H1 (cell line): ENCODE results near the gene GDPD5. TPM values are rescaled to one million over a fixed set of nuclear protein-coding genes. Genes with fewer than 3 reads are reported as not detected.

Source experiments
- CTCF ChIA-PET: fragments of 300-600 bp; sonication (Branson Sonifier 250); formaldehyde crosslinking; loops from one replicate; lab custom pipeline; 2021; ENCODE audit not compliant: partially characterized antibody; lab: Charles Lee
- POLR2A ChIA-PET: fragments of 300-600 bp; sonication (Branson Sonifier 250); formaldehyde crosslinking; loops from one replicate; lab custom pipeline; 2021; ENCODE audit warnings: inconsistent platforms; ENCODE audit not compliant: partially characterized antibody; lab: Charles Lee
- DNase-seq, 2 experiments: peaks; one replicate each; pipeline versions ENCODE4 v3.0.0 to v3.0.0-alpha.2; 2010 to 2022; ENCODE audit warnings: low spot score in 2 of 2, low read depth in 1 of 2, mixed read lengths in 1 of 2
- FAIRE-seq: peaks from 2 replicates; lab custom pipeline; 2011; peaks lifted over from hg19 to GRCh38; lab: Jason Lieb, UNC
- H2AFZ ChIP-seq: 2 replicates; pipeline ENCODE4 v1.8.1; 2012; ENCODE audit warnings: low read length, inconsistent platforms
- H2AK5ac ChIP-seq: 2 replicates; pipeline ENCODE4 v1.6.1; 2013; ENCODE audit warnings: low read depth, low read length
- H2BK120ac ChIP-seq: replicated peaks from 2 replicates; pipeline ENCODE3; 2013; ENCODE audit warnings: low read depth, low read length, inconsistent platforms
- H2BK12ac ChIP-seq: 2 replicates; pipeline ENCODE4 v1.6.1; 2013; ENCODE audit warnings: low read depth, low read length
- H2BK15ac ChIP-seq: 2 replicates; pipeline ENCODE4 v1.6.1; 2013; ENCODE audit warnings: low read length
- H2BK20ac ChIP-seq: 2 replicates; pipeline ENCODE4 v1.6.1; 2013; ENCODE audit warnings: low read length
- H2BK5ac ChIP-seq: 2 replicates; pipeline ENCODE4 v1.6.1; 2013; ENCODE audit warnings: low read depth, low read length
- H3K14ac ChIP-seq: 2 replicates; pipeline ENCODE4 v1.6.1; 2013; ENCODE audit warnings: inconsistent platforms; ENCODE audit not compliant: insufficient read length
- H3K18ac ChIP-seq: 2 replicates; pipeline ENCODE4 v1.6.1; 2013; ENCODE audit warnings: low read length; ENCODE audit errors: extremely low read depth
- H3K23ac ChIP-seq: 2 replicates; pipeline ENCODE4 v1.6.1; 2013; ENCODE audit warnings: inconsistent platforms; ENCODE audit not compliant: insufficient read length
- H3K23me2 ChIP-seq: 2 replicates; pipeline ENCODE4 v1.6.1; 2013; ENCODE audit warnings: low read depth, low read length
- H3K27ac ChIP-seq: 2 replicates; pipeline ENCODE4 v1.6.1; 2011; ENCODE audit warnings: low read depth, low read length, inconsistent platforms
- H3K27me3 ChIP-seq, 4 experiments: replicated peaks in 1 of 4; 1 replicate in 1 of 4; 2 replicates in 3 of 4; pipeline versions ENCODE4 v1.6.1 to v1.8.1; 2011 to 2013; ENCODE audit warnings: low read length in 3 of 4, mild to moderate bottlenecking in 3 of 4, inconsistent platforms in 2 of 4, mixed read lengths in 2 of 4, moderate library complexity in 1 of 4; ENCODE audit not compliant: control insufficient read depth in 3 of 4, insufficient read depth in 3 of 4; ENCODE audit errors: extremely low read depth in 1 of 4
- H3K36me3 ChIP-seq, 4 experiments: 2 replicates each; pipeline versions ENCODE4 v1.6.1 to v1.8.1; 2011 to 2013; ENCODE audit warnings: mild to moderate bottlenecking in 4 of 4, low read length in 3 of 4, moderate library complexity in 2 of 4, control low read depth in 1 of 4, inconsistent platforms in 1 of 4; ENCODE audit not compliant: insufficient read depth in 4 of 4, control insufficient read depth in 2 of 4
- H3K4ac ChIP-seq: replicated peaks from 2 replicates; pipeline ENCODE3; 2013; ENCODE audit warnings: low read length, low read depth, mixed read lengths, inconsistent platforms; ENCODE audit not compliant: insufficient read length
- H3K4me1 ChIP-seq, 4 experiments: replicated peaks in 1 of 4; 1 replicate in 1 of 4; 2 replicates in 3 of 4; pipeline versions ENCODE4 v1.6.1 to v1.8.1; 2011 to 2013; ENCODE audit warnings: low read length in 3 of 4, inconsistent platforms in 2 of 4, mixed read lengths in 1 of 4; ENCODE audit not compliant: insufficient read depth in 4 of 4, control insufficient read depth in 3 of 4
- H3K4me2 ChIP-seq, 2 experiments: 2 replicates each; pipeline versions ENCODE4 v1.6.1 to v1.8.1; 2011 to 2013; ENCODE audit warnings: low read depth in 2 of 2, low read length in 2 of 2, control low read depth in 1 of 2, inconsistent platforms in 1 of 2, mild to moderate bottlenecking in 1 of 2; ENCODE audit not compliant: insufficient read depth in 1 of 2
- H3K4me3 ChIP-seq, 4 experiments: fragments of 200-600, 300-600 bp in 1 of 4; sonication (generic), shearing (Covaris generic), sonication (Bioruptor Twin) in 1 of 4; 2 replicates each; pipeline versions ENCODE4 v1.5.1 to v1.8.1; 2011 to 2016; ENCODE audit warnings: low read length in 4 of 4, low read depth in 3 of 4, control low read depth in 2 of 4, inconsistent platforms in 2 of 4, mild to moderate bottlenecking in 2 of 4, mixed read lengths in 1 of 4, moderate library complexity in 1 of 4; ENCODE audit not compliant: insufficient read depth in 2 of 4; ENCODE audit errors: extremely low read depth in 1 of 4
- H3K56ac ChIP-seq: replicated peaks from 2 replicates; pipeline ENCODE3; 2013; ENCODE audit warnings: low read depth, mild to moderate bottlenecking, mixed read lengths, low read length, inconsistent platforms; ENCODE audit not compliant: insufficient read length
- H3K79me1 ChIP-seq: 2 replicates; pipeline ENCODE4 v1.6.1; 2013; ENCODE audit warnings: low read depth, low read length, control low read depth
- H3K79me2 ChIP-seq, 2 experiments: 2 replicates each; pipeline versions ENCODE4 v1.6.1 to v1.8.1; 2012 to 2013; ENCODE audit warnings: low read length in 2 of 2, mild to moderate bottlenecking in 2 of 2, inconsistent platforms in 1 of 2; ENCODE audit not compliant: insufficient read depth in 2 of 2, control insufficient read depth in 1 of 2
- H3K9ac ChIP-seq, 4 experiments: replicated peaks in 1 of 4; 1 replicate in 1 of 4; 2 replicates in 3 of 4; pipeline versions ENCODE4 v1.6.1 to v1.8.1; 2011 to 2013; ENCODE audit warnings: low read depth in 3 of 4, low read length in 3 of 4, control low read depth in 2 of 4, mild to moderate bottlenecking in 2 of 4, moderate library complexity in 2 of 4, inconsistent platforms in 1 of 4; ENCODE audit errors: extremely low read depth in 1 of 4
- H3K9me3 ChIP-seq, 2 experiments: 2 replicates each; pipeline versions ENCODE4 v1.6.1 to v1.8.1; 2012 to 2013; ENCODE audit warnings: mild to moderate bottlenecking in 2 of 2, moderate library complexity in 2 of 2, control low read depth in 1 of 2, inconsistent platforms in 1 of 2, low read depth in 1 of 2, low read length in 1 of 2, mixed read lengths in 1 of 2; ENCODE audit not compliant: insufficient read depth in 2 of 2
- H4K20me1 ChIP-seq, 2 experiments: replicated peaks in 1 of 2; 2 replicates each; pipeline versions ENCODE3 to v1.8.1; 2011 to 2013; ENCODE audit warnings: inconsistent platforms in 2 of 2, low read length in 2 of 2, mild to moderate bottlenecking in 1 of 2; ENCODE audit not compliant: insufficient read depth in 2 of 2, control insufficient read depth in 1 of 2
- H4K5ac ChIP-seq: 2 replicates; pipeline ENCODE4 v1.6.1; 2013; ENCODE audit warnings: low read length, low read depth, mixed read lengths, inconsistent platforms; ENCODE audit not compliant: insufficient read length
- H4K8ac ChIP-seq: 2 replicates; pipeline ENCODE4 v1.8.0; 2013; ENCODE audit warnings: mild to moderate bottlenecking, moderate library complexity, low read length, inconsistent platforms; ENCODE audit not compliant: insufficient read depth; ENCODE audit errors: extremely low read depth
- H4K91ac ChIP-seq: replicated peaks from 2 replicates; pipeline ENCODE3; 2013; ENCODE audit warnings: low read length, mixed read lengths, inconsistent platforms; ENCODE audit not compliant: insufficient read length
- BCL11A ChIP-seq, 2 experiments: IDR thresholded peaks; one replicate each; pipeline ENCODE4 v1.6.1; 2011; ENCODE audit warnings: low read depth in 2 of 2, low read length in 2 of 2, mild to moderate bottlenecking in 2 of 2
- CHD1 ChIP-seq: IDR thresholded peaks from 2 replicates; pipeline ENCODE4 v1.6.1; 2012; ENCODE audit warnings: low read depth, low read length, improper control_type of control experiment
- CTBP2 ChIP-seq: IDR thresholded peaks from 2 replicates; pipeline ENCODE4 v1.7.0; 2011; ENCODE audit warnings: borderline replicate concordance, mild to moderate bottlenecking, moderate library complexity, mixed read lengths, low read length; ENCODE audit not compliant: insufficient read depth, insufficient read length
- EGR1 ChIP-seq: IDR thresholded peaks from 2 replicates; pipeline ENCODE4 v1.6.1; 2011; ENCODE audit warnings: low read depth, low read length, borderline replicate concordance
- HDAC2 ChIP-seq, 2 experiments: fragments of 300-600 bp in 1 of 2; sonication (generic) in 1 of 2; IDR thresholded peaks; 2 replicates each; pipeline ENCODE4 v1.6.1; 2011 to 2012; ENCODE audit warnings: low read depth in 2 of 2, low read length in 2 of 2, mild to moderate bottlenecking in 2 of 2, moderate library complexity in 2 of 2, borderline replicate concordance in 1 of 2, inconsistent platforms in 1 of 2
- HDAC6 ChIP-seq: IDR thresholded peaks from one replicate; pipeline ENCODE4 v1.7.1; 2012; ENCODE audit warnings: low read depth, mild to moderate bottlenecking, inconsistent platforms, low read length, moderate library complexity
- RFX5 ChIP-seq: IDR thresholded peaks from 2 replicates; pipeline ENCODE4 v1.6.1; 2011; ENCODE audit warnings: low read depth, low read length, improper control_type of control experiment, borderline replicate concordance
- SAP30 ChIP-seq: fragments of 300-600 bp; sonication (generic); IDR thresholded peaks from 2 replicates; pipeline ENCODE4 v1.7.1; 2012; ENCODE audit warnings: low read length, moderate library complexity, mild to moderate bottlenecking, inconsistent platforms; ENCODE audit not compliant: insufficient read depth, insufficient replicate concordance
- SIN3A ChIP-seq, 2 experiments: IDR thresholded peaks in 1 of 2; conservative IDR thresholded peaks in 1 of 2; 2 replicates each; pipeline ENCODE4 v1.6.1; 2011 to 2012; ENCODE audit warnings: low read length in 2 of 2, improper control_type of control experiment in 1 of 2, low read depth in 1 of 2, mild to moderate bottlenecking in 1 of 2
- SIRT6 ChIP-seq: IDR thresholded peaks from one replicate; pipeline ENCODE4 v1.7.1; 2012; ENCODE audit warnings: low read length, inconsistent platforms
- TAF7 ChIP-seq: optimal IDR thresholded peaks from 2 replicates; pipeline ENCODE3; 2011; ENCODE audit warnings: low read depth, mild to moderate bottlenecking, inconsistent platforms, low read length, moderate library complexity, borderline replicate concordance
- TEAD4 ChIP-seq: IDR thresholded peaks from 2 replicates; pipeline ENCODE4 v1.6.1; 2012; ENCODE audit warnings: low read depth, low read length, inconsistent platforms, mixed read lengths
- ZNF274 ChIP-seq: IDR thresholded peaks from 2 replicates; pipeline ENCODE4 v1.7.0; 2012; ENCODE audit warnings: low read length, borderline replicate concordance; ENCODE audit errors: extremely low read depth
- polyA plus RNA-seq, 7 experiments: library from polyadenylated mRNA; depleted of rRNA in 3 of 7; stranded (reverse) in 5 of 7; unstranded in 2 of 7; fragments of >200 nt in 5 of 7; fragments of 200-250 nt in 2 of 7; gene quantifications; 1 replicate in 5 of 7; 2 replicates in 1 of 7; 4 replicates in 1 of 7; pipeline versions ENCODE4 v1.2.1 to v1.2.3, GENCODE V29; 2011 to 2013; ENCODE audit warnings: missing spikeins in 2 of 7, mixed read lengths in 2 of 7
- total RNA-seq: library from RNA; stranded (reverse); fragmentation: NEBNext Ultra II Directional; extraction: Animal tissue kit (Norgen Biotek cat#: 25700); gene quantifications from 2 replicates; pipeline ENCODE4 v1.2.1, GENCODE V29; 2021
- TF ChIP-seq, protein P1 (sequence below): IDR thresholded peaks from 2 replicates; pipeline ENCODE4 v1.6.1; 2012; ENCODE audit warnings: inconsistent platforms

The GDPD5 gene
- total and polyA plus RNA-seq, 2 of the 8 experiments (the other 6 are each of a cell fraction or from before 2014, with no cell fraction given), result 7.8 to 8.6 TPM

DNA sequence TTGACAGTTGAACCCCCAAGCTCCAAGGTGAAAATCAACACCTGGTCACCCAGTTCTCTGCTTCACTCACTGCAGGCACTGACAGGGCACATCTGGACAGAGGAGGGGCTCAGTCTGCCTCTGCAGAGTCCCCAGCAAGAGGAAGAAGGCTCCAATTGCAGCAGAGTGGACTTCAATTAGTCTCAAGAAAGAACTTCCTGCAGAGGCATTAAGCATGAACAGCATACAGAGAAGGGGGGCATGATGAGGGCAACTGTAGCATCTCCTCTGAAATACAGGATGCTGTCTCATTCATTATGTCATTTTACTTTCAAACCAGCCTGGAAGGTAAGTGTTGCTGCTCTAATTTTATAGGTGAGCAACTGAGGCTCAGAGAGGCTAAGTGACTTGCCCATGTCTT is 11.1 kb downstream of the GDPD5 start:
- H3K4me1 ChIP-seq, result peaks cover 0 to 2% (median 0%) of the 10 kb centered on the region in 4 experiments; a peak in 1 of 7 replicates
- DNase-seq (no peak), FAIRE-seq (no peak)
- H2BK5ac ChIP-seq, result no peak overlapping the region
- ChIA-PET CTCF (interaction anchor here (0.8 to 27.2 kb wide), 4 partner anchors 8 to 126 kb away, joined by 3 to 603 read pairs (median 4); no protein-coding TSS in a partner anchor), POLR2A (no interaction called here)
- no peak overlapping the region for H3K4me2 ChIP-seq
- H3K27ac ChIP-seq, result no peak overlapping the region
- 0 out of 4 replicates have a peak, but pooled peaks cover 0 to 2% of the 10 kb centered on the region in 2 experiments for H3K9me3 ChIP-seq
- no peaks in the 10 kb centered on the region for H3K23me2 ChIP-seq
- H3K23ac ChIP-seq, result no peak overlapping the region
- H4K20me1 ChIP-seq, result no peaks in the 10 kb centered on the region
- no peak overlapping the region for H3K9ac ChIP-seq
- H3K18ac ChIP-seq, result no peak overlapping the region
- H3K79me1 ChIP-seq, result no peaks in the 10 kb centered on the region
- H2AK5ac ChIP-seq, result no peak overlapping the region
- H2AFZ ChIP-seq, result no peak overlapping the region
- no peak overlapping the region for H3K56ac ChIP-seq
- no peaks in the 10 kb centered on the region for H3K79me2 ChIP-seq
- no peak overlapping the region for H4K8ac ChIP-seq
- no peaks in the 10 kb centered on the region for H3K36me3 ChIP-seq
- H3K27me3 ChIP-seq, result no peaks in the 10 kb centered on the region
- H2BK20ac ChIP-seq, result no peak overlapping the region
- no peak overlapping the region for H2BK12ac ChIP-seq
- H3K4ac ChIP-seq, result no peak overlapping the region
- H2BK120ac ChIP-seq, result no peak overlapping the region
- no peak overlapping the region for H4K91ac ChIP-seq
- no peak overlapping the region for H3K4me3 ChIP-seq
- no peak overlapping the region for H2BK15ac ChIP-seq
- no peak overlapping the region for H4K5ac ChIP-seq
- no peak overlapping the region for H3K14ac ChIP-seq
- TF ChIP-seq HDAC2 (IDR thresholded peaks at IDR 0.05; ENCODE audit: borderline replicate concordance in 1 of 2, low read depth in 2 of 2, low read length in 2 of 2), result no peak
- TF ChIP-seq, protein P1, sequence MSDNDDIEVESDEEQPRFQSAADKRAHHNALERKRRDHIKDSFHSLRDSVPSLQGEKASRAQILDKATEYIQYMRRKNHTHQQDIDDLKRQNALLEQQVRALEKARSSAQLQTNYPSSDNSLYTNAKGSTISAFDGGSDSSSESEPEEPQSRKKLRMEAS, result no peak
- TF ChIP-seq TEAD4, result no peak
- TF ChIP-seq RFX5, result no peak
- TF ChIP-seq CHD1, result no peak
- no peak for TF ChIP-seq BCL11A (IDR thresholded peaks at IDR 0.05; ENCODE audit: low read depth in 2 of 2, low read length in 2 of 2)
- TF ChIP-seq CTBP2, result no peak
- TF ChIP-seq SIN3A (conservative IDR thresholded peaks at IDR 0.05 in 1 of 2, IDR thresholded peaks at IDR 0.05 in 1 of 2; ENCODE audit: low read depth in 1 of 2, low read length in 2 of 2), result no peak
- no peak for TF ChIP-seq HDAC6
- TF ChIP-seq ZNF274, result no peak
- TF ChIP-seq TAF7, result no peak
- no peak for TF ChIP-seq SAP30
- no peak for TF ChIP-seq EGR1
- no peak for TF ChIP-seq SIRT6
